DMS153 treated with DMSO at 0.1 percent for 48 hours (cell line): Measurements from ENCODE around the gene NOC4L.

Experiments used
- DNase-seq: peaks from one replicate; lab custom pipeline; 2025; ENCODE audit not compliant: unreplicated experiment; lab: John Stamatoyannopoulos, UW

NOC4L gene

GRCh38 chr12:132166801-132167591 lies 22.7 kb downstream of the NOC4L start:
- no peak for DNase-seq

- DNase-seq = no peak
Observed at GRCh38 chr12:132167611-132168310, 23.5 kb downstream of the NOC4L start.

DNA sequence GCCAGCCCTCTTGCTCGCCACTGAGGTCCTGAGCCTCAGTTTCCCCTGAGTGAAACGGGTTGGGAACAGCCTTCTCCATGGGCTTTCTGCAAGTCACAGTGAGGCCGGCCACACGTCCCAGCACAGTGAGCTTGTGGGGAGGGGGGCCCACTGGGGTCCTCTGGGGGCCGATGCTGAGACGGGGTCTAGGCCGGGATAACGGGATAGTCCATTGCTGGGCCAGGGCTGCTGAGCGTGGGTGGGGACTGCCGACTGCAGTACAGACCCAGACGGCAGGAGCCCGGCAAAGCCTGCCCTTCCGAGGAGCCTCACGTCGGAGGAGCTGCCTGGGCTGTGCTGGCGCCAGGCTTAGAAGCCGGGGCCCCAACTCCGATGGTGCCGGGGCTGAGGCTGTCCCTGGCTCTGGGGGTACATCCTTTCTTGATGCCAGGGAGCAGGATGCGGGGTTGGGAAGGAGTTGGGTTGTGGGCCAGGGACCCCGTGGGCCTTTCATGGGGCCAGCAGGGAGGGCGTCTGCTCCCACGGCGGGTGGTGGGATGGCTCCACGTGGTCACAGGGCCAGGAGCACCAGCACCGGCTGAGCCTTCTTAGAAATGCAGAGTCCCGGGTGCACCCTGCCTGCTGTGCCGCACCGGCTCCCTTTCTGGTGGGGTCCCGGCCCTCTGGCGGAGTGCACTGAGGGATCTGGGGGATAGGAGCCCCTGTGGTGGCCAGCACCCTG lies 24.2 kb downstream of the NOC4L start:
- DNase-seq = no peak

DNA sequence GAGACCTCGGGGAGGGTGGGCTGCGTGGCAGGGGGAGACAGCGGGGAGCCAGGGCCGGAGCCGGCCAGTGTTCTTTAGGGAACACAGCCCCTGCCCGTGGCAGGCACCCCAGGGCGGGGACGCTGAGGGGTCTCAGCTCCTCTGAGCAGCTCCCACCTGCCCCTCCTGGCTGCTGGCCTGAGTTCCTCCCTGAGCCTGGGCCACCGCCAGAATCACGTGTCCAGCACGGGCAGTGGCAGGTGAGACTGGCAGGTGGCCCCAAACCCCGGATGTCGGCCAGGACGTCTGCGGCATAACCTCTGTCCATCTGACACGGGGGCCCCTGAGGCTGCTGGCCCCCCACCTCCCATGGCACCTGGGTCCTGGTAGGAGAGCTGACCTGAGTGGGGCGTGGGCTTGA lies 25.1 kb downstream of the NOC4L start:
- DNase-seq = no peak

DNA sequence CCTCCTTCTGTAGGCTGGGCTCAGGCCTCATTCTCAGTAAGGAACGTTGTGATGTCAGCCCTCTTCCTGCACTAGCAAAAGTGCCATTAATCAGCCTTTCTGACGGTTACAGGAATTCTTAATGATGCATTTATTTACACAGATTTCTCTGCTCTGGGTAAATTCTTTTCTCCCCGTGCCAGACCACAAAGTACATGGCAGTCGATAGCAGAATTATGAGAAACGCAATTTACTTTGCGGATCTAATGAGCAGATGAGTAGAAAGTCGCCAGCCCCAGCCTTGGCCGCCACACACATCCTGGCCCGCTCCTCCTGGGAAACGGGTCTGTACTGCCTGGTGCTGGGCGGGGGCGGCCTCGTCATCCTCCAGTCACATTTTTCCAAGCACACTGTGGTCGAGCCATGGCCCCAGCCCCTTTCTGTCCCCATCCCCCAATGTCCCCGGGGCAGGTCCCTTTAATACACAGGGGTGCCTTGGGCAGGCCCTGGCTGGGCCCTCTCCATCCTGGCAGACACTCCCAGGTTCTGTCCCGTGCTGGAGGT lies 25.9 kb downstream of the NOC4L start:
- peak; percentile 38 for DNase-seq

DNA sequence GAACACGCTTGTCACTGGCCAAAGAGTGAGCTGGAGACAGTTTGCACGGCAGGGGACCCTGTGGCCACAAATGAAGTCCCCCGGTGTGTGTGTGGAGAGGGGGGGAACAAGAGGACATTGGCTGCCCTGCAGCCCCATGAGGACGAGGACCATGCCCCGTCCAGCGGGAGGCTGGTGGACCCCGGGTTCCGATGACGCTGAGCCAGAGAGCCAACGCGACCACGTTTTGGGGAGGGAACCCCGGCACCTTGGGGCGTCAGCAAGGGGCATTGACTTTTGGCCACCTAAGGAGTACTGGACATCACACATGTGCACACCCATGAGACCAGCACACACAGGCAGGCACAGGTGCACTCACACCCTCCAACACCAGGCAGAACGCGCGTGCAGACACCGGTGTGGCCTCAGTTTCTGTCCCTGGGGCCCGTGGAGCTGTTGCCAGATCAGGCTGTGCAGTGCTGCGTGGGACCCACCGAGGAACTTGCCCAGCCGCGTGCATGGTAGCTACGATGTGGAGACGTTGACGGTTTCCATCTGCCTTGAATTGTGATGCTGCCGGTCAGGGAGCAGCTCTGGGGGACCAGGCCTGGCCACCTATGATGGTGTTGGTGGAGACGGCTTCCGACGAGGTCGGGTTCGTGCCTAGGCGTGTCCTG lies 26.5 kb downstream of the NOC4L start:
- DNase-seq = no peak

DNA sequence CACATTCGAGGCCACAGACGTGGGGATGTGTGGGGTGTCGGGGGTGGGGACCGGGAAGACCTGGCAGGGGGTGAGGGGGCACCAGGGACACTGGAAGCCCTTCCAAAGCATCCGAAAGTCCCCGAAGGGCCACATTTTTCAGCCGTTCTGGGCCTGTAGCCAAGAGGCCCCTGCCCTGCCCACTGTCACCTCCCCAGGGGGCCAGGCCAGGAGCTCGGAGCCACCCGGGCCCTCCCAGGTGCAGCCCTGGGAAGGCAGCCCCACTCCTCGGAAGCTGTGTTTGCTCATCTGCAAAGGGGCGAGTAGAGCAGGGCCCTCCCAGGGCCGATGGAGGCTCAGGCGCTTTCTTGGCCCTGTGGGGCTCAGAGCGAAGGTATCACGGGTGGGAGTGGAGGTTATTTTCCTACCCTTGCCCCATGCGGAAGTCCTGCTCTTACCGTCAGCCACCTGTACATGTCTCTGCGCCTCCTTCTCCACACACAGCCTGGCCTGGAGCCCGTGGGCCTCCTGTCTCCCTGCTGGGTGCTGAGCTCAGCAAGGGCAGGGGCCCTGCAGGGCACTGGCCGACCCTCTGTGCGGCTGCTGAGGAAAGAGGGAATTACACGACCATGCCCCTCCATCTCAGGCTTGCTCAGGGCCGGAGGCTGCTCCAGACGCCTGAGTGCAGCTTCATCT lies 27.2 kb downstream of the NOC4L start:
- no peak for DNase-seq

DNA sequence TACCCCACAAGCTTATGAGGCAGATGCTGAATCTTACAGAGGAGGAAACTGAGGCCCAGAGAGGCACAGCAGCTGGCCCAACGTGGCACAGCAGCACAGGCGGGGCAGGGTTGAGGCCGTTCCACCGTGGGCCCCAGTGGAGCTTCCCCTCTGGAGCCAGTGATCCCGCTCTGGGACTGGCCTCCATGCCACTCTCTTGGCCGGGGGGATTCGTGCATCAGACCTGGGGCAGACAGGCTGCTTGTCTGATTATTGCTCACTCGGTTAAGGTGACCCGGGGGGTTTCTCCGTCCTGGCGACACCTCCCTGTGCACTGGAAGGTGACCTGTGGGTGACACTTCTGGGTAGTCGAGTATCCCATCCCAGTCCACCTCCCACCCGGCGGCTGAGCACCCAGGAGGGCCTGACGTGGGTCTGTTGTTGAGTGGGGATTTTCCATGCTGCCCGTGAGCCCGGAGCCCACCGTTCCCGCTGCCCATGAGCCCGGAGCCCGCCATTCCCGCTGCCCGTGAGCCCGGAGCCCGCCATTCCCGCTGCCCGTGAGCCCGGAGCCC lies 27.8 kb downstream of the NOC4L start:
- no peak for DNase-seq

DNA sequence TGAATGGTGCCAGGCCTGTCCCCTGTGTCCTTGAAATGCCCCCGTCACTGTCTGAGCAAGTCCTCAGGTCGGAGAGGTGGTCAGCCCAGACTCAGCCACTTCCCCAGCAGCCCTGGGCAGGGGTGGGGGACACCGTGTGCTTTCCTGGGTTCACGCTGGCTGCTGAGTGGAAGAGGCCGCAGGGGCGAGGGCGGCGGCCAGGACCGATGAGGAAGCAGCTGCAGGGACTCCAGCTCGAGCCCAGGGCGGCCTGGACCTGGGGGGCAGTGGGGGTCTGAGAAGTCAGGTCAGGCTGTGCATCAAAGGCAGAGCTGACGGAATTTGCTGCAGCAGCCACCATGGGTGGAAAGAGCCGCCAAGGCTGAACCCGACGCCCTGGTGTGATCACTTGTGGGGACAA lies 28.4 kb downstream of the NOC4L start:
- no peak for DNase-seq

GRCh38 chr12:132173135-132174014 lies 29.1 kb downstream of the NOC4L start:
- no peak for DNase-seq

DNA sequence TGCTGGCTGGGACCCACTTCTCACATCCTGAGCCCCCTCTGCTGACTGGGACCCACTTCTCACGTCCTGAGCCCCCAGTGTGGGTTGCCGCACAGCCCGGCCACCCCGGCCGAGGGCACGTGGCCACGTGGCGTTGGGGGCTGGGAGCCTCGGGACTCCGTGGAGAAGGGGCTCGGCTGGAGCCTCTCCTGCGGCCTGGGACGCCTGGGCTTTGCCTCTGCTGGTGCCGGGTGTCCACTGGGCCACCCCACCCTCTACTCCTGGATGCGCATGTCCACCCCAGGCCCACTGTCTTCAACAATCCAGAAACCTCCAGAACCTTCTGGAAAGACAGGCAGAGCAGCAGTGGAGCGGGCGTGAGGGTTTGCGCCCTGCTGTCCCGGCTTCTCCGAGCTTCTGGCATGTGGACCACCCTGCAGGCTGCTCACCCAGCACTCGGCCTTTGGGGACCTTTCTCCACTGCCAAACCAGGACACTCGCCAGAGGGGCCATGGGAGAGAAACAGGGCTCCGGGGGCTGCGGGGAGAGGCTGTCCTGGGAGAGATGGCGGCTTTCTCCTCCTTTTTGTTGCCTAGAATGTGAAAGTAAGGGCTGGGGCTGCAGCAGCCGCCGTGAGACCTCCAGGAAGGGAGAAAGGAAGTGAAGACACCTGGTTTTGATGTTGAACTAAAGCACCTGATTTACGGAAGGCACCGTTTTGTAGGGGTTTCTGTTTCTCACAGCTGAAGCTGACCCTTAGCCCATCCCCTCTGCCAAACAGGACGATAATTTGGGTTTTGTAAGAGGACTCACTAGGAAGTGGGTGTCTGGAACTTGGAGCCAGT lies 30.0 kb downstream of the NOC4L start:
- DNase-seq = no peak

GRCh38 chr12:132174839-132175490 lies 30.7 kb downstream of the NOC4L start:
- DNase-seq = no peak

DNA sequence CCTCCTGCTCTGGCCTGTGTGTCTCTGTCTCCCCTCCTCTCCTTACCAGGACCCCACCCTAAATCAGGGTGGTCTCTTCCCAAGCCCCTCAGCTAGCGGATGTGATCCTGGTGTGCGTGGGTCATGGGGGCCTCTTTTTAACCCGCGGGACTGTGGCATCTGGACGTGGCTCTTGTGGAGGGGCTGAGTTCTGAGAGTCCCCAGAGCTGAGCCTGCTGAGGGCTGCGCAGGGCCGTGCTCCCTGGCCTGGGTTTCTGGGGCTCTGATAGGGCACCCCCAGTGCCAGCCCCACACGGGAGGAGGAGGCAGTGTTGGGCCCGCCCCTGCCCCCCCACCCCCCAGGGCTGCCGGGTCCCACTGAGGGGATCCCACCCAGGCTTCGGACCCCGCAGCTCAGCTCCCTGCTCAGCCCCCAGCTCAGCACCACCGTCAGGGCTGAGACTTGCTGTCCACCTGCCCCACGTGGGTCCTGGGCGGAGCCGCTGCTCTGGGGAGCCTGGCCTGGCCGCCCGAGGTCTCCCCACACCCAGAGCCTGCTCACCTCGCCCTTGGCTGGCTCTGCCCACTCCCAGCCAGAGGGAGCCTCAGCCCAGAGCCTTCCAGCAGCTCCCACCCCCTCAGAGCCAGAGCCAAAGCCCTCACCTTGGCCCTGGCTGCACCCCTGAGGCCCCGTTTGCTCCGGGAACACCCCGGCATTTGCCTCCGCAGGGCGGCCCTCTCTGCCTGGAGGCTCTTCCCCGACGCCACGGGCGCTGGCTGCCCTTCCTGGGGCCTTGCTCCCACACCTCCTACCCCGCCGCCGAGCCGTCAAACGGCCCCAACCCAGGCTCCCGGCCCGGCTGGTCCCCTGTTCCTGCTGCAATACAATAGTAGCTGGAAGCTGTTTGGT lies 31.5 kb downstream of the NOC4L start:
- no peak for DNase-seq

- no peak for DNase-seq
Observed at GRCh38 chr12:132176385-132176919, 32.2 kb downstream of the NOC4L start.

- no peak for DNase-seq
Observed at GRCh38 chr12:132176920-132177551, 32.8 kb downstream of the NOC4L start.

GRCh38 chr12:132178316-132178715 lies 34.1 kb downstream of the NOC4L start:
- no peak for DNase-seq
